22Rv1 (cell line): Measurements from ENCODE around the gene KAZN.

Source experiments
- ZFX ChIP-seq: fragments of 450-650 bp; IDR thresholded peaks from 2 replicates; pipeline ENCODE4 v1.6.1; 2017; ENCODE audit warnings: antibody characterized with exemption, borderline replicate concordance
- TF ChIP-seq, protein P1 (sequence below): fragments of 450-650 bp; IDR thresholded peaks from 2 replicates; pipeline ENCODE4 v1.5.1; 2017; ENCODE audit warnings: mild to moderate bottlenecking

DNA sequence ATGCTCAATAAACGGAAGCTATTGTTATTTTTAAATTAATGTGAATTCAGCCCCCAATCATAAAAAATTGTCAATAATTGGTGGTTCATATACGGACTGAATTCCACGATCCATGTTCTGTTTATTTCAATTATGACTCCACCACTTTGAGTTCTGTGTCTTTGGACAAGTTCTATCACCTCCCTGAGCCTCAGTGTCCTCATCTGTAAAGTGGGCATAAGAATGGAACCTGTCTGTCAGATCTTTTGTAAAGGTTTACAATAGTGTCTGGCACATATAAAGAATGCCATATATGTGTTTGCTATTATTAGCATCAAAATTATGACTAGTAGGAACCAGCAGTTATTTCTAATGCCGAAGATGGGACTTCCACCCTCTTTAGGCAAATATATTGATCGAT lies 183.3 kb downstream of the KAZN start:
- TF ChIP-seq, protein P1, sequence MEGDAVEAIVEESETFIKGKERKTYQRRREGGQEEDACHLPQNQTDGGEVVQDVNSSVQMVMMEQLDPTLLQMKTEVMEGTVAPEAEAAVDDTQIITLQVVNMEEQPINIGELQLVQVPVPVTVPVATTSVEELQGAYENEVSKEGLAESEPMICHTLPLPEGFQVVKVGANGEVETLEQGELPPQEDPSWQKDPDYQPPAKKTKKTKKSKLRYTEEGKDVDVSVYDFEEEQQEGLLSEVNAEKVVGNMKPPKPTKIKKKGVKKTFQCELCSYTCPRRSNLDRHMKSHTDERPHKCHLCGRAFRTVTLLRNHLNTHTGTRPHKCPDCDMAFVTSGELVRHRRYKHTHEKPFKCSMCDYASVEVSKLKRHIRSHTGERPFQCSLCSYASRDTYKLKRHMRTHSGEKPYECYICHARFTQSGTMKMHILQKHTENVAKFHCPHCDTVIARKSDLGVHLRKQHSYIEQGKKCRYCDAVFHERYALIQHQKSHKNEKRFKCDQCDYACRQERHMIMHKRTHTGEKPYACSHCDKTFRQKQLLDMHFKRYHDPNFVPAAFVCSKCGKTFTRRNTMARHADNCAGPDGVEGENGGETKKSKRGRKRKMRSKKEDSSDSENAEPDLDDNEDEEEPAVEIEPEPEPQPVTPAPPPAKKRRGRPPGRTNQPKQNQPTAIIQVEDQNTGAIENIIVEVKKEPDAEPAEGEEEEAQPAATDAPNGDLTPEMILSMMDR: no peak
- no peak for TF ChIP-seq ZFX
